ENCODE data around the gene ZNF625. TPM values are rescaled to one million over a fixed set of nuclear protein-coding genes. Genes with fewer than 3 reads are reported as not detected.

The ZNF625 gene
- total RNA-seq, 1 donor from 2014 or later, result 24.4 TPM

GRCh38 chr19:12141405-12141736, 15.2 kb downstream of the ZNF625 start:
- peak; percentile 23 for TF ChIP-seq CTCF (IDR thresholded peaks at IDR 0.05; ENCODE audit: unreplicated experiment)
- no peak overlapping the region for H3K27ac Mint-ChIP-seq
- peaks cover 24% of the 10 kb centered on the region for H3K4me1 Mint-ChIP-seq
- H3K4me3 Mint-ChIP-seq, result no peak overlapping the region
- peaks cover 21% of the 10 kb centered on the region for H3K9me3 Mint-ChIP-seq
- DNase-seq (ENCODE audit: low spot score in 2 of 2, unreplicated experiment in 2 of 2), result no peak
- no peaks in the 10 kb centered on the region for H3K27me3 Mint-ChIP-seq (ENCODE audit: low read depth)
- H3K36me3 Mint-ChIP-seq, result peaks cover 44% of the 10 kb centered on the region

GRCh38 chr19:12140545-12141404, 15.8 kb downstream of the ZNF625 start:
- peaks cover 40% of the 10 kb centered on the region for H3K36me3 Mint-ChIP-seq
- peak; percentile 81 for TF ChIP-seq CTCF (IDR thresholded peaks at IDR 0.05; ENCODE audit: unreplicated experiment)
- H3K4me3 Mint-ChIP-seq, result peak overlapping the region; percentile 98
- H3K9me3 Mint-ChIP-seq, result peaks cover 16% of the 10 kb centered on the region
- peak; percentile 63 to 84 for DNase-seq (ENCODE audit: low spot score in 2 of 2, unreplicated experiment in 2 of 2)
- H3K27ac Mint-ChIP-seq, result peak overlapping the region; percentile 99
- H3K27me3 Mint-ChIP-seq (ENCODE audit: low read depth), result no peaks in the 10 kb centered on the region
- peaks cover 24% of the 10 kb centered on the region for H3K4me1 Mint-ChIP-seq

GRCh38 chr19:12139885-12140544, 16.5 kb downstream of the ZNF625 start, which contains the start of gene ZNF20:
Gene ZNF20, minus strand, starts transcription at chr19:12140350. Its CDS starts 168 bp downstream, at chr19:12140182.
- peaks cover 13% of the 10 kb centered on the region for H3K9me3 Mint-ChIP-seq
- H3K27ac Mint-ChIP-seq, result peak within 1 kb of the TSS; percentile 99
- H3K4me1 Mint-ChIP-seq, result peaks cover 24% of the 10 kb centered on the region
- no peaks in the 10 kb centered on the region for H3K27me3 Mint-ChIP-seq (ENCODE audit: low read depth)
- DNase-seq (ENCODE audit: low spot score in 2 of 2, unreplicated experiment in 2 of 2), result peak; percentile 95 to 97
- peaks cover 39% of the 10 kb centered on the region for H3K36me3 Mint-ChIP-seq
- peak within 1 kb of the TSS; percentile 98 for H3K4me3 Mint-ChIP-seq
- TF ChIP-seq CTCF (IDR thresholded peaks at IDR 0.05; ENCODE audit: unreplicated experiment), result no peak

- no peak for DNase-seq (ENCODE audit: low spot score in 2 of 2, unreplicated experiment in 2 of 2)
Measured at GRCh38 chr19:12139269-12139668, 17.3 kb downstream of the ZNF625 start.

More at GRCh38 chr19:12139269-12139668, 17.3 kb downstream of the ZNF625 start:
- H3K4me1 Mint-ChIP-seq, result peaks cover 24% of the 10 kb centered on the region
- H3K36me3 Mint-ChIP-seq, result peaks cover 44% of the 10 kb centered on the region
- no peak for TF ChIP-seq CTCF (IDR thresholded peaks at IDR 0.05; ENCODE audit: unreplicated experiment)
- no peaks in the 10 kb centered on the region for H3K27me3 Mint-ChIP-seq (ENCODE audit: low read depth)
- H3K4me3 Mint-ChIP-seq, result peak overlapping the region; percentile 98
- H3K9me3 Mint-ChIP-seq, result peaks cover 13% of the 10 kb centered on the region
- H3K27ac Mint-ChIP-seq, result peak overlapping the region; percentile 99

All from mesothelial cell of epicardium (in vitro differentiated cells).